Vein endothelial cell (primary cell): ENCODE measurements around the gene ADGRF1. TPM values are rescaled to one million over a fixed set of nuclear protein-coding genes. Genes with fewer than 3 reads are reported as not detected.

Experiments
- total RNA-seq: library from RNA; depleted of rRNA; stranded (reverse); fragments of >200 nt; gene quantifications from 2 replicates; pipeline ENCODE4 v1.2.3, GENCODE V29; 2012

Gene ADGRF1
- 0.10 TPM in 1 of 2 replicates, not detected in the other for total RNA-seq

GRCh38 chr6:47042275-47042791 is at the start of gene ADGRF1:
Gene ADGRF1 (minus strand): TSS chr6:47042332. CDS start chr6:47029061, 13,271 bp downstream.

Other genes starting within 250 kb of the ADGRF1 start
- not detected in 2 replicates for gene MEP1A, start 248.9 kb downstream of the ADGRF1 start, total RNA-seq
- 80.0 and 246 TPM in 2 replicates for gene ADGRF5, start 120.4 kb downstream of the ADGRF1 start, total RNA-seq